ENCODE results near the gene CSTPP1. TPM values are rescaled to one million over a fixed set of nuclear protein-coding genes. Genes with fewer than 3 reads are reported as not detected.

CSTPP1 gene
- total RNA-seq, 1 donor from 2014 or later, result 31.5 TPM

DNA sequence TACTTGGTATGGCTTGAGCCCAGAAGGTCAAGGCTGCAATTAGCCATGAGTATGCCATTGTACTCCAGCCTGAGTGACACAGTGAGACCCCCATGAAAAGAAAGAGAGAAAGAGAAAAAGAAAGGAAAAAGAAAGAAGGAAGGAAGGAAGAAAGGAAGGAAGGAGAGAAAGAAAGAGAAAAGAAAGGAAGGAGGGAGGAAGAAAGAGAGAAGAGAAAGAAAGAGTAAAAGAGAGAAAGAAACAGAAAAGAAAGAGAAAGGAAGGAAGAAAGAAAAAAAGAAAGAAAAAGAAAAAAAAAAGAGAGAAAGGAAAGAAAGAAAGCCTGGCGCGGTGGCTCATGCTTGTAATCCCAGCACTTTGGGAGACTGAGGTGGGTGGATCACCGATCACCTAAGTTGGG is 77.5 kb downstream of the CSTPP1 start:
- no peak for DNase-seq (ENCODE audit: low read depth)
- Histone ChIP-seq H3K4me3 (ENCODE audit: low read depth, low read length) (no peak overlapping the region), H3K27me3 (ENCODE audit: control insufficient read depth, insufficient read depth, low read length) (no peaks in the 10 kb centered on the region), H3K36me3 (ENCODE audit: control insufficient read depth, insufficient read depth, low read length) (no peaks in the 10 kb centered on the region)
- TF ChIP-seq, protein P1, sequence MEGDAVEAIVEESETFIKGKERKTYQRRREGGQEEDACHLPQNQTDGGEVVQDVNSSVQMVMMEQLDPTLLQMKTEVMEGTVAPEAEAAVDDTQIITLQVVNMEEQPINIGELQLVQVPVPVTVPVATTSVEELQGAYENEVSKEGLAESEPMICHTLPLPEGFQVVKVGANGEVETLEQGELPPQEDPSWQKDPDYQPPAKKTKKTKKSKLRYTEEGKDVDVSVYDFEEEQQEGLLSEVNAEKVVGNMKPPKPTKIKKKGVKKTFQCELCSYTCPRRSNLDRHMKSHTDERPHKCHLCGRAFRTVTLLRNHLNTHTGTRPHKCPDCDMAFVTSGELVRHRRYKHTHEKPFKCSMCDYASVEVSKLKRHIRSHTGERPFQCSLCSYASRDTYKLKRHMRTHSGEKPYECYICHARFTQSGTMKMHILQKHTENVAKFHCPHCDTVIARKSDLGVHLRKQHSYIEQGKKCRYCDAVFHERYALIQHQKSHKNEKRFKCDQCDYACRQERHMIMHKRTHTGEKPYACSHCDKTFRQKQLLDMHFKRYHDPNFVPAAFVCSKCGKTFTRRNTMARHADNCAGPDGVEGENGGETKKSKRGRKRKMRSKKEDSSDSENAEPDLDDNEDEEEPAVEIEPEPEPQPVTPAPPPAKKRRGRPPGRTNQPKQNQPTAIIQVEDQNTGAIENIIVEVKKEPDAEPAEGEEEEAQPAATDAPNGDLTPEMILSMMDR (IDR thresholded peaks at IDR 0.05; ENCODE audit: insufficient read depth, low read length, poor library complexity, severe bottlenecking), result no peak

DNA sequence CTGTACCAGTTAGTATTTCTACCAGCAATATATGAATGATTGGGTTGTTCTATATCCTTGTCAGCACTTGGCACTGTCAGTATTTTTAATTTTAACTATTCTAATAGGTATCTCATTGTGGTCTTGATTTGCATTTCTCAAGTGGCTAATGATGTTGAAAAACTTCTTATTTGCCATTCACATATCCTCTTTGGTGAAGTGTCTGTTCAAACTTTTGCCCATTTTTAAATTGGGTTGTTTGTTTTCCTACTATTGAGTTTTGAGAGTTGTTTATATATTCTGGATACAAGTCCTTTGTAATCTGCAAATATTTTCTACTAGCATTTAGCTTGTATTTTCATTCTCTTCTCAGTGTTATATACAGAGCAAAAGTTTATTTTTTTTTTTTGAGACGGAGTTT is 82.1 kb downstream of the CSTPP1 start:
- Histone ChIP-seq H3K36me3 (ENCODE audit: control insufficient read depth, insufficient read depth, low read length) (no peaks in the 10 kb centered on the region), H3K4me3 (ENCODE audit: low read depth, low read length) (no peak overlapping the region), H3K27me3 (ENCODE audit: control insufficient read depth, insufficient read depth, low read length) (no peaks in the 10 kb centered on the region)
- DNase-seq (ENCODE audit: low read depth), result no peak
- TF ChIP-seq, protein P1 (IDR thresholded peaks at IDR 0.05; ENCODE audit: insufficient read depth, low read length, poor library complexity, severe bottlenecking), result no peak

DNA sequence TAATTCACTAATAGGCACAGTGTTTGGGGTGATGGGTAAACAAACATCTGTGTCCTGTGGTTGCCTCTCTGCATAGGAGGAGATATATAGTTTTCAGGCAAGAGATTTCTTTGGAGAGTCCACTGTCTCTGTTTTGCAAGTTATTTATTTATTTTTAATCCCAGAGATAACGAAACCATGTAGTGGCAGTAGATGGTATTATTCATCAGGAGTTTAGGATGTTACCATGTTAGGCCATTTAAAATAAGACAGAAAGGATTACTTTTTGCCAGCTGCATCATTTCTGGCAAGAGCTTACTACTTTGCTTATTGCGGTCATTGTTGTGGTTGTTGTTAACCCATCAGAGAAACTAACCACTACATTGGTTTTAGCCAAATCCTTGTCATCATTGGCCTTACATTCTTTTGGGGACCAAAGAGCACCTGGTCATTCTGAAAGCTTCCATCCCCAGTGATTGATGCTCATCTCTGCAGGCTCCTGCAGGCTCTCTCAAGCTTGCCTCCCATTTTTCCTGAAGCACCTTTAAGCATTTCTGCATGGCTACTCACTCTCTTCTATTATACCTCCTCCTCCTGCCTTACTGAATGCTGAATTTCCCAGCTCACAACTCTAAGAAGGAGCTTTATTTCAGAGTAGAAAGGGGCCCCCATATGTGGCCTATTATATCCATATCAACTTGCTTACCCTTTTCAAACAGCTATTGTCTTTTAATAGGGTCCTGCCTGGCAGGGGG is 84.4 kb downstream of the CSTPP1 start:
- Histone ChIP-seq H3K4me3 (ENCODE audit: low read depth, low read length) (no peak overlapping the region), H3K27me3 (ENCODE audit: control insufficient read depth, insufficient read depth, low read length) (no peaks in the 10 kb centered on the region), H3K36me3 (ENCODE audit: control insufficient read depth, insufficient read depth, low read length) (no peaks in the 10 kb centered on the region)
- no peak for DNase-seq (ENCODE audit: low read depth)
- TF ChIP-seq, protein P1 (IDR thresholded peaks at IDR 0.05; ENCODE audit: insufficient read depth, low read length, poor library complexity, severe bottlenecking), result no peak

DNA sequence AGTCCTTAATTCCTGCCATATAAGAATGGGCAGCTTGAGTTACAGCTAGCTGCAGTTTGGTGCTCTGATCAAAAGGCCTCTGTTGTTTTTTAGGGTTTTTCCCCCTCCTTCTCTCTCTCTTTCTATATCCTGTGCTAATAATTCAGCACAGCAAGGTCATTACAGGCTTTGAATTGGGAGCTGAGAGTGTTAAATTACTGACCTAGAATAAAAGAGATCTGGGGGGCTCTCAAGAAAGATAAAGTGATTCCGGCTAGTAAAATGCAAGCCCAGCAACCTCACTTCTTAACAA is 84.9 kb downstream of the CSTPP1 start:
- no peaks in the 10 kb centered on the region for H3K36me3 ChIP-seq (ENCODE audit: control insufficient read depth, insufficient read depth, low read length)
- H3K27me3 ChIP-seq (ENCODE audit: control insufficient read depth, insufficient read depth, low read length), result no peaks in the 10 kb centered on the region
- TF ChIP-seq, protein P1 (IDR thresholded peaks at IDR 0.05; ENCODE audit: insufficient read depth, low read length, poor library complexity, severe bottlenecking), result no peak
- H3K4me3 ChIP-seq (ENCODE audit: low read depth, low read length), result no peak overlapping the region
- no peak for DNase-seq (ENCODE audit: low read depth)

DNA sequence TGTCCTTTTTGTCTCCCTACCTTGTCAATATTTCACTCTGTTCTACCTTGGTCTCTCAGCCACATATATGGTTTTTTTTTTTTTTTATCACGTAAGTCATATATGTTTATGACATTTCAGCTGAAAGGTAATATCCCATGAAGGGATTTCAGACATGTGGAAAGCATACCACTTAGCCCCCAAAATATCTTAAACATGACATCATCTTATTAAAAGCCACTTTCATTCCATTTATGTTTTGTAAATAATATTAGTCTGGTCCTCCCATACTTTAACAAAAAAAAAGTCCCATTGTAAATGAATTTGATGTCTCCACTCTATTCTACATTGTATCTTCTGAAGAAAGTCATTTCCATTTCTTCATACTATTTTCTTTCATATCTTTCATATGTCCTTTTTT is 85.4 kb downstream of the CSTPP1 start:
- TF ChIP-seq, protein P1 (IDR thresholded peaks at IDR 0.05; ENCODE audit: insufficient read depth, low read length, poor library complexity, severe bottlenecking), result no peak
- no peaks in the 10 kb centered on the region for H3K36me3 ChIP-seq (ENCODE audit: control insufficient read depth, insufficient read depth, low read length)
- no peak overlapping the region for H3K4me3 ChIP-seq (ENCODE audit: low read depth, low read length)
- no peaks in the 10 kb centered on the region for H3K27me3 ChIP-seq (ENCODE audit: control insufficient read depth, insufficient read depth, low read length)
- no peak for DNase-seq (ENCODE audit: low read depth)

Measured in kidney epithelial cell (primary cell).